ENCODE results near the gene NBEA. TPM values are rescaled to one million over a fixed set of nuclear protein-coding genes. Genes with fewer than 3 reads are reported as not detected.

Gene NBEA
- total RNA-seq, 1 experiment from 2014 or later: 3.3 TPM

DNA sequence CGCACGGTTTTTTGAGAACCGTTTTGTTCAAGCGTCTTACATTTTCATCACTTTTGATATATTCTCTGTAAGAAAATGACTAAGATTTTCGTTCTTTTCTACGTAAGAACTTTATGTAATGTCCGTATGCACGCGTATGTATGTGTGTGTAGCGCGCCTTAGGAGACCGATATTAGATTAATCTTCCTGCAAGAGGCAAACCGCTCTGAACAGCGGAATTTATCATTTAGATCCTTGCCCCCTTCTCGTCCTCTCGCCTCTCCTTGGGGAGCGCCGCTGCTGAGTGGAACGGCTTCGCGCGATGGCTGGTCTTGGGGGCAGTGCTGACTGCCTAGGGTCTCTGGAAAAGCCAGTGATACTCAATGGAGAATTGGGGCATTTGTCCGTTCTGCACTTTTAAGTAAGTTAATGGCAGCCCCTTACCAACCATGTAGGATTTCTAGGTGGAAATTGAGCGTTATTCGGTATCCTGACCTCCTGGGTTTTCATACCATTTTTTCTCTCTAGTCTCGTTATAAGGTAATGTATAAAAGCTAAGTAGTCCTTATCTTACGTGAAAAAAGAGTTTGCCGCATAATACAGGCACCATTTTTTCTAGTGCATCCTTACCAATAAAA, 529.7 kb downstream of the NBEA start:
- no TSS peak for BruUV-seq (replicated peaks)
- Histone ChIP-seq H3K27ac (ENCODE audit: low read length) (no peak overlapping the region), H3K27me3 (ENCODE audit: control insufficient read depth, insufficient read depth, low read length) (no peaks in the 10 kb centered on the region), H3K4me3 (ENCODE audit: low read depth in 2 of 2, low read length in 2 of 2) (peak overlapping the region in 1 of 2 experiments; percentile 39; a peak in 1 of 4 replicates), H3K9me3 (ENCODE audit: control insufficient read depth, insufficient read depth, low read depth, low read length) (no peaks in the 10 kb centered on the region), H3K36me3 (ENCODE audit: control insufficient read depth, insufficient read depth, low read length) (no peaks in the 10 kb centered on the region; the same call in 1 of the 2 replicates), H3K4me1 (ENCODE audit: control insufficient read depth, insufficient read depth, low read length) (no peaks in the 10 kb centered on the region)
- no peak for ATAC-seq
- ChIA-PET CTCF (no interaction called here), POLR2A (no interaction called here)
- TF ChIP-seq SIN3A (IDR thresholded peaks at IDR 0.05; ENCODE audit: borderline replicate concordance, insufficient read depth, low read depth, low read length): no peak
- TF ChIP-seq, protein P1, sequence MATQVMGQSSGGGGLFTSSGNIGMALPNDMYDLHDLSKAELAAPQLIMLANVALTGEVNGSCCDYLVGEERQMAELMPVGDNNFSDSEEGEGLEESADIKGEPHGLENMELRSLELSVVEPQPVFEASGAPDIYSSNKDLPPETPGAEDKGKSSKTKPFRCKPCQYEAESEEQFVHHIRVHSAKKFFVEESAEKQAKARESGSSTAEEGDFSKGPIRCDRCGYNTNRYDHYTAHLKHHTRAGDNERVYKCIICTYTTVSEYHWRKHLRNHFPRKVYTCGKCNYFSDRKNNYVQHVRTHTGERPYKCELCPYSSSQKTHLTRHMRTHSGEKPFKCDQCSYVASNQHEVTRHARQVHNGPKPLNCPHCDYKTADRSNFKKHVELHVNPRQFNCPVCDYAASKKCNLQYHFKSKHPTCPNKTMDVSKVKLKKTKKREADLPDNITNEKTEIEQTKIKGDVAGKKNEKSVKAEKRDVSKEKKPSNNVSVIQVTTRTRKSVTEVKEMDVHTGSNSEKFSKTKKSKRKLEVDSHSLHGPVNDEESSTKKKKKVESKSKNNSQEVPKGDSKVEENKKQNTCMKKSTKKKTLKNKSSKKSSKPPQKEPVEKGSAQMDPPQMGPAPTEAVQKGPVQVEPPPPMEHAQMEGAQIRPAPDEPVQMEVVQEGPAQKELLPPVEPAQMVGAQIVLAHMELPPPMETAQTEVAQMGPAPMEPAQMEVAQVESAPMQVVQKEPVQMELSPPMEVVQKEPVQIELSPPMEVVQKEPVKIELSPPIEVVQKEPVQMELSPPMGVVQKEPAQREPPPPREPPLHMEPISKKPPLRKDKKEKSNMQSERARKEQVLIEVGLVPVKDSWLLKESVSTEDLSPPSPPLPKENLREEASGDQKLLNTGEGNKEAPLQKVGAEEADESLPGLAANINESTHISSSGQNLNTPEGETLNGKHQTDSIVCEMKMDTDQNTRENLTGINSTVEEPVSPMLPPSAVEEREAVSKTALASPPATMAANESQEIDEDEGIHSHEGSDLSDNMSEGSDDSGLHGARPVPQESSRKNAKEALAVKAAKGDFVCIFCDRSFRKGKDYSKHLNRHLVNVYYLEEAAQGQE (IDR thresholded peaks at IDR 0.05; ENCODE audit: insufficient read depth in 1 of 2, low read depth in 2 of 2, low read length in 1 of 2): no peak
- DNase-seq (ENCODE audit: low read depth, low spot score): no peak
- intact Hi-C loops (cut with micrococcal nuclease; ENCODE audit: unreplicated experiment) (no loop called here), in situ Hi-C loops (cut with HindIII; ENCODE audit: low pct_unique_long_range_greater_than_20kb, low sequenced_read_pairs) (no loop called here)

DNA sequence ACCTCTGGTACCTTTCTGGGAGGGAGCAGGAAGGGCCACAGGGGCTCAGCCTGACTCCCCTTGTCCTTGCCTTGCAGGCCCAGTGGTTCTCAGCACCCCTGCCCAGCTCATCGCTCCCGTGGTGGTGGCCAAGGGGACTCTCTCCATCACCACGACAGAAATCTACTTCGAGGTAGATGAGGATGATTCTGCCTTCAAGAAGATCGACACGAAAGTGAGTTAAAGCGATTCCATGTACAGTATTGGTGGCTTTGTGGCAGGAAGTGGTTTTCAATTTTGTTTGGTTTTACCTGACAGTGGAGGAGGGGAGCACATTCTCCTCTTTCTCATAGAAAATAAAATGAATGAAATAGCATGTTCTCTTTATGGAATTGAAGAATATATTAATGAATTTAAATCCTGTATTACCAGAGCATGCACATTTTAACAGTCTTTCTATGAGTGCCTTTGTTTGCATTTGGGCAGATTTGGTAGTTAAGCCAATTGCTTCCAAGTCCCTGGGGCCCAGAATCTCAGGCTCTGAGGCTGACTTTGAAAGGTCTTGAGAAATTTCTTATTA, 530.3 kb downstream of the NBEA start:
- CTCF ChIA-PET: no interaction called here
- peak overlapping the region in 1 of 2 experiments; percentile 39; a peak in 1 of 4 replicates for H3K4me3 ChIP-seq (ENCODE audit: low read depth in 2 of 2, low read length in 2 of 2)
- no peak for DNase-seq (ENCODE audit: low read depth, low spot score)
- intact Hi-C loops (cut with micrococcal nuclease; ENCODE audit: unreplicated experiment): no loop called here
- BruUV-seq (replicated peaks): no TSS peak
- no peaks in the 10 kb centered on the region for H3K4me1 ChIP-seq (ENCODE audit: control insufficient read depth, insufficient read depth, low read length)
- POLR2A ChIA-PET: no interaction called here
- in situ Hi-C loops (cut with HindIII; ENCODE audit: low pct_unique_long_range_greater_than_20kb, low sequenced_read_pairs): no loop called here
- no peaks in the 10 kb centered on the region for H3K27me3 ChIP-seq (ENCODE audit: control insufficient read depth, insufficient read depth, low read length)
- H3K36me3 ChIP-seq (ENCODE audit: control insufficient read depth, insufficient read depth, low read length): no peaks in the 10 kb centered on the region; the same call in 1 of the 2 replicates
- no peaks in the 10 kb centered on the region for H3K9me3 ChIP-seq (ENCODE audit: control insufficient read depth, insufficient read depth, low read depth, low read length)
- TF ChIP-seq POLR2AphosphoS5 (IDR thresholded peaks at IDR 0.05; ENCODE audit: low read depth, low read length) (no peak), CTCF (IDR thresholded peaks at IDR 0.05) (no peak), SIN3A (IDR thresholded peaks at IDR 0.05; ENCODE audit: borderline replicate concordance, insufficient read depth, low read depth, low read length) (no peak), TCF7L2 (IDR thresholded peaks at IDR 0.05; ENCODE audit: low read depth, low read length) (no peak)
- TF ChIP-seq, protein P1 (IDR thresholded peaks at IDR 0.05; ENCODE audit: insufficient read depth in 1 of 2, low read depth in 2 of 2, low read length in 1 of 2): no peak
- no peak overlapping the region for H3K27ac ChIP-seq (ENCODE audit: low read length)
- no peak for ATAC-seq
